K562 (cell line): ENCODE data around the gene WDFY2.

ENCODE experiments used
- EZH2 ChIP-seq: IDR thresholded peaks from 2 replicates; pipeline ENCODE4 v1.6.1; 2012; ENCODE audit warnings: low read depth, mild to moderate bottlenecking, inconsistent platforms, low read length, borderline replicate concordance
- FOS ChIP-seq: IDR thresholded peaks from 3 replicates; pipeline ENCODE4 v1.6.1; 2011; ENCODE audit not compliant: insufficient read length; ENCODE audit errors: extremely low read depth
- ZNF212 ChIP-seq: fragments of 450-650 bp; formaldehyde crosslinking; IDR thresholded peaks from 2 replicates; pipeline ENCODE4 v1.4.0; 2020; ENCODE audit warnings: mild to moderate bottlenecking
- ZNF274 ChIP-seq: IDR thresholded peaks from 2 replicates; pipeline ENCODE4 v1.6.1; 2011; ENCODE audit warnings: low read depth, mild to moderate bottlenecking, low read length, moderate library complexity, borderline replicate concordance
- TF ChIP-seq, protein P1 (sequence below), 2 experiments: fragments of 450-650 bp; formaldehyde crosslinking in 1 of 2; IDR thresholded peaks; 2 replicates each; pipeline versions ENCODE4 v1.4.0 to v1.6.1; 2014 to 2020; ENCODE audit warnings: mild to moderate bottlenecking in 2 of 2, borderline replicate concordance in 1 of 2, low read depth in 1 of 2
- TF ChIP-seq, protein P2 (sequence below): sonication (generic); formaldehyde crosslinking; IDR thresholded peaks from 2 replicates; pipeline ENCODE4 v1.8.1; 2022; ENCODE audit warnings: missing genetic modification reagents

DNA sequence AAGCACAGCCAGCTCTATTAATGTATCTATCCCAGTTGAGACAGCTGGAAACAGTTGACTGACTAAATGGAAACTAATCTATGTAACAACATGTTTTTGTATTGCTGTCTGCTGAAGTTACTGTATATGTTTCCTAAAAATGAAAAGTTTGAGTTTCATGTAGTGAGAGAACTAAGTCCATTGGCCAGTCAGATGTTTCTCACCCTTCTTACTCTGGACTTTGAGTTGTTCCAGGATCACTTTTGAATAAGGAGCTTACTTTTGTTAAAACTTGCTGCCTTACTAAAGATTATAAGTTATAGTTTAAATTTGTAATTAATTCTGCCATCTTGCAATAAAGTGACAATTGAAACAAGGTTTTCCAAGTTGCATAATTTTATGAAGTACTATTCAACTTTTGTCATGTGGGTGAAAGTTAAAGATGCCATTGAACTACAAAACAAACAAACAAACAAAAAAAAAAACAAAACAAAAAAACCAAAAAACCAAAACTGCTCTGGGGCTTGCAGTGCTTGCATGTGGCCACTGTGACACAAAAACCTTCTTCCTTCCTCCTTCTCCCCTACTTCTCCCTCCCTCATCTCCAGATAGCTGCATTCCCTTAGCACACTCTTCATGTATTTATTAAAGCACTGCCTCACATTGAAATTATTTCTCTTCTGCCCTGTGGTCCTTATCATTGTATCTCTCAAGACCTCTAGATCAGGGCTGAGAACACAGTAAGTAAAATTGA, 15.3 kb downstream of the WDFY2 start:
- TF ChIP-seq ZNF274: no peak
- no peak for TF ChIP-seq EZH2
- TF ChIP-seq ZNF212 (CRISPR knock-in tag): no peak
- TF ChIP-seq, protein P1, sequence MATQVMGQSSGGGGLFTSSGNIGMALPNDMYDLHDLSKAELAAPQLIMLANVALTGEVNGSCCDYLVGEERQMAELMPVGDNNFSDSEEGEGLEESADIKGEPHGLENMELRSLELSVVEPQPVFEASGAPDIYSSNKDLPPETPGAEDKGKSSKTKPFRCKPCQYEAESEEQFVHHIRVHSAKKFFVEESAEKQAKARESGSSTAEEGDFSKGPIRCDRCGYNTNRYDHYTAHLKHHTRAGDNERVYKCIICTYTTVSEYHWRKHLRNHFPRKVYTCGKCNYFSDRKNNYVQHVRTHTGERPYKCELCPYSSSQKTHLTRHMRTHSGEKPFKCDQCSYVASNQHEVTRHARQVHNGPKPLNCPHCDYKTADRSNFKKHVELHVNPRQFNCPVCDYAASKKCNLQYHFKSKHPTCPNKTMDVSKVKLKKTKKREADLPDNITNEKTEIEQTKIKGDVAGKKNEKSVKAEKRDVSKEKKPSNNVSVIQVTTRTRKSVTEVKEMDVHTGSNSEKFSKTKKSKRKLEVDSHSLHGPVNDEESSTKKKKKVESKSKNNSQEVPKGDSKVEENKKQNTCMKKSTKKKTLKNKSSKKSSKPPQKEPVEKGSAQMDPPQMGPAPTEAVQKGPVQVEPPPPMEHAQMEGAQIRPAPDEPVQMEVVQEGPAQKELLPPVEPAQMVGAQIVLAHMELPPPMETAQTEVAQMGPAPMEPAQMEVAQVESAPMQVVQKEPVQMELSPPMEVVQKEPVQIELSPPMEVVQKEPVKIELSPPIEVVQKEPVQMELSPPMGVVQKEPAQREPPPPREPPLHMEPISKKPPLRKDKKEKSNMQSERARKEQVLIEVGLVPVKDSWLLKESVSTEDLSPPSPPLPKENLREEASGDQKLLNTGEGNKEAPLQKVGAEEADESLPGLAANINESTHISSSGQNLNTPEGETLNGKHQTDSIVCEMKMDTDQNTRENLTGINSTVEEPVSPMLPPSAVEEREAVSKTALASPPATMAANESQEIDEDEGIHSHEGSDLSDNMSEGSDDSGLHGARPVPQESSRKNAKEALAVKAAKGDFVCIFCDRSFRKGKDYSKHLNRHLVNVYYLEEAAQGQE (IDR thresholded peaks at IDR 0.05; ENCODE audit: borderline replicate concordance): no peak
- TF ChIP-seq, protein P1 (CRISPR knock-in tag; IDR thresholded peaks at IDR 0.05; ENCODE audit: low read depth): no peak
- TF ChIP-seq FOS: no peak
- TF ChIP-seq, protein P2, sequence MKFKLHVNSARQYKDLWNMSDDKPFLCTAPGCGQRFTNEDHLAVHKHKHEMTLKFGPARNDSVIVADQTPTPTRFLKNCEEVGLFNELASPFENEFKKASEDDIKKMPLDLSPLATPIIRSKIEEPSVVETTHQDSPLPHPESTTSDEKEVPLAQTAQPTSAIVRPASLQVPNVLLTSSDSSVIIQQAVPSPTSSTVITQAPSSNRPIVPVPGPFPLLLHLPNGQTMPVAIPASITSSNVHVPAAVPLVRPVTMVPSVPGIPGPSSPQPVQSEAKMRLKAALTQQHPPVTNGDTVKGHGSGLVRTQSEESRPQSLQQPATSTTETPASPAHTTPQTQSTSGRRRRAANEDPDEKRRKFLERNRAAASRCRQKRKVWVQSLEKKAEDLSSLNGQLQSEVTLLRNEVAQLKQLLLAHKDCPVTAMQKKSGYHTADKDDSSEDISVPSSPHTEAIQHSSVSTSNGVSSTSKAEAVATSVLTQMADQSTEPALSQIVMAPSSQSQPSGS (CRISPR knock-in tag): no peak
